H1 (cell line): ENCODE measurements around the gene PES1. TPM values are rescaled to one million over a fixed set of nuclear protein-coding genes. Genes with fewer than 3 reads are reported as not detected.
A peak's percentile ranks its signal among the peaks of the same experiment; 100 is the strongest.

Source experiments
- BRCA1 ChIP-seq: IDR thresholded peaks from 2 replicates; pipeline ENCODE4 v1.6.1; 2012; ENCODE audit warnings: low read depth, low read length, improper control_type of control experiment
- CTBP2 ChIP-seq: IDR thresholded peaks from 2 replicates; pipeline ENCODE4 v1.7.0; 2011; ENCODE audit warnings: borderline replicate concordance, mild to moderate bottlenecking, moderate library complexity, mixed read lengths, low read length; ENCODE audit not compliant: insufficient read depth, insufficient read length
- E2F6 ChIP-seq: IDR thresholded peaks from 2 replicates; pipeline ENCODE4 v1.6.1; 2012; ENCODE audit warnings: inconsistent platforms
- EGR1 ChIP-seq: IDR thresholded peaks from 2 replicates; pipeline ENCODE4 v1.6.1; 2011; ENCODE audit warnings: low read depth, low read length, borderline replicate concordance
- EZH2 ChIP-seq: fragments of 200-600 bp; sonication (generic); IDR thresholded peaks from 2 replicates; pipeline ENCODE4 v1.7.1; 2012; ENCODE audit warnings: low read depth, mild to moderate bottlenecking, moderate library complexity, low read length, inconsistent platforms; ENCODE audit not compliant: severe bottlenecking
- FOSL1 ChIP-seq: IDR thresholded peaks from 2 replicates; pipeline ENCODE4 v1.6.1; 2011; ENCODE audit warnings: mild to moderate bottlenecking, low read depth, low read length, moderate library complexity; ENCODE audit not compliant: insufficient read depth
- HDAC2 ChIP-seq, 2 experiments: fragments of 300-600 bp in 1 of 2; sonication (generic) in 1 of 2; IDR thresholded peaks; 2 replicates each; pipeline ENCODE4 v1.6.1; 2011 to 2012; ENCODE audit warnings: low read depth in 2 of 2, low read length in 2 of 2, mild to moderate bottlenecking in 2 of 2, moderate library complexity in 2 of 2, borderline replicate concordance in 1 of 2, inconsistent platforms in 1 of 2
- HDAC6 ChIP-seq: IDR thresholded peaks from one replicate; pipeline ENCODE4 v1.7.1; 2012; ENCODE audit warnings: low read depth, mild to moderate bottlenecking, inconsistent platforms, low read length, moderate library complexity
- JUN ChIP-seq: IDR thresholded peaks from 2 replicates; pipeline ENCODE4 v1.6.1; 2011; ENCODE audit warnings: low read depth, mild to moderate bottlenecking, improper control_type of control experiment, low read length
- JUND ChIP-seq: IDR thresholded peaks from 2 replicates; pipeline ENCODE4 v1.6.1; 2011; ENCODE audit warnings: mild to moderate bottlenecking, improper control_type of control experiment, low read length
- KDM1A ChIP-seq: fragments of 200-600, 300-600 bp; sonication (generic); IDR thresholded peaks from 2 replicates; pipeline ENCODE4 v1.7.1; 2016; ENCODE audit warnings: mild to moderate bottlenecking, low read length, borderline replicate concordance
- KDM4A ChIP-seq: IDR thresholded peaks from one replicate; pipeline ENCODE4 v1.7.1; 2012; ENCODE audit warnings: low read depth, mild to moderate bottlenecking, moderate library complexity, low read length, inconsistent platforms; ENCODE audit not compliant: severe bottlenecking
- NRF1 ChIP-seq: IDR thresholded peaks from 2 replicates; pipeline ENCODE4 v1.6.1; 2011; ENCODE audit warnings: mild to moderate bottlenecking, low read depth, low read length, improper control_type of control experiment
- PHF8 ChIP-seq: fragments of 200-600 bp; sonication (generic); conservative IDR thresholded peaks from 2 replicates; pipeline ENCODE4 v1.7.1; 2012; ENCODE audit warnings: low read depth, mild to moderate bottlenecking, inconsistent platforms, low read length, moderate library complexity
- POLR2A ChIP-seq, 2 experiments: IDR thresholded peaks; 1 replicate in 1 of 2; 2 replicates in 1 of 2; pipeline ENCODE4 v1.6.1; 2011; ENCODE audit warnings: low read depth in 2 of 2, low read length in 2 of 2, mild to moderate bottlenecking in 2 of 2; ENCODE audit errors: control extremely low read depth in 1 of 2
- RFX5 ChIP-seq: IDR thresholded peaks from 2 replicates; pipeline ENCODE4 v1.6.1; 2011; ENCODE audit warnings: low read depth, low read length, improper control_type of control experiment, borderline replicate concordance
- RNF2 ChIP-seq: fragments of 200-900, 300-1000 bp; sonication (generic); IDR thresholded peaks from 2 replicates; pipeline ENCODE4 v1.7.1; 2016; ENCODE audit warnings: borderline replicate concordance, low read depth, mild to moderate bottlenecking, antibody characterized with exemption, low read length; ENCODE audit not compliant: poor library complexity, severe bottlenecking; ENCODE audit errors: missing control alignments
- SIRT6 ChIP-seq: IDR thresholded peaks from one replicate; pipeline ENCODE4 v1.7.1; 2012; ENCODE audit warnings: low read length, inconsistent platforms
- SUZ12 ChIP-seq: fragments of 200-600 bp; sonication (generic); IDR thresholded peaks from 2 replicates; pipeline ENCODE4 v1.6.1; 2012; ENCODE audit warnings: mild to moderate bottlenecking, inconsistent platforms, low read length, moderate library complexity, mixed read lengths
- TAF7 ChIP-seq: optimal IDR thresholded peaks from 2 replicates; pipeline ENCODE3; 2011; ENCODE audit warnings: low read depth, mild to moderate bottlenecking, inconsistent platforms, low read length, moderate library complexity, borderline replicate concordance
- TBP ChIP-seq: IDR thresholded peaks from 2 replicates; pipeline ENCODE4 v1.6.1; 2011; ENCODE audit warnings: low read depth, low read length, improper control_type of control experiment
- TCF12 ChIP-seq: IDR thresholded peaks from 2 replicates; pipeline ENCODE4 v1.6.1; 2011; ENCODE audit warnings: low read depth, mild to moderate bottlenecking, low read length
- polyA plus RNA-seq, 7 experiments: library from polyadenylated mRNA; depleted of rRNA in 3 of 7; stranded (reverse) in 5 of 7; unstranded in 2 of 7; fragments of >200 nt in 5 of 7; fragments of 200-250 nt in 2 of 7; gene quantifications; 1 replicate in 5 of 7; 2 replicates in 1 of 7; 4 replicates in 1 of 7; pipeline versions ENCODE4 v1.2.1 to v1.2.3, GENCODE V29; 2011 to 2013; ENCODE audit warnings: missing spikeins in 2 of 7, mixed read lengths in 2 of 7
- total RNA-seq: library from RNA; stranded (reverse); fragmentation: NEBNext Ultra II Directional; extraction: Animal tissue kit (Norgen Biotek cat#: 25700); gene quantifications from 2 replicates; pipeline ENCODE4 v1.2.1, GENCODE V29; 2021

PES1 gene
- total and polyA plus RNA-seq, 2 of the 8 experiments (the other 6 are each of a cell fraction or from before 2014, with no cell fraction given), result 121 to 191 TPM

- TF ChIP-seq EGR1, result 0 out of 2 replicates have a peak, but pooled peaks have one; percentile 18
- no peak for TF ChIP-seq FOSL1
- TF ChIP-seq SUZ12, result no peak
- TF ChIP-seq TCF12, result 0 out of 2 replicates have a peak, but pooled peaks have one; percentile 2
- no peak for TF ChIP-seq RNF2
- TF ChIP-seq E2F6, result peak; percentile 47; the same call in 1 of the 2 replicates
- TF ChIP-seq JUN, result no peak
- no peak for TF ChIP-seq TAF7
- TF ChIP-seq SIRT6, result no peak
- no peak for TF ChIP-seq HDAC6
- TF ChIP-seq CTBP2, result no peak
- peak; percentile 61 for TF ChIP-seq PHF8
- no peak for TF ChIP-seq NRF1
- peak in 1 of 2 experiments; percentile 85; a peak in 2 of 4 replicates for TF ChIP-seq HDAC2 (IDR thresholded peaks at IDR 0.05; ENCODE audit: borderline replicate concordance in 1 of 2, low read depth in 2 of 2, low read length in 2 of 2)
- no peak for TF ChIP-seq EZH2
- peak; percentile 74 to 81 for TF ChIP-seq POLR2A (IDR thresholded peaks at IDR 0.05; ENCODE audit: control extremely low read depth in 1 of 2, low read depth in 2 of 2, low read length in 2 of 2)
- no peak for TF ChIP-seq TBP
- peak; percentile 95 for TF ChIP-seq KDM4A
- TF ChIP-seq KDM1A, result 0 out of 2 replicates have a peak, but pooled peaks have one; percentile 13
- TF ChIP-seq BRCA1, result no peak
- TF ChIP-seq RFX5, result no peak
- TF ChIP-seq JUND, result 0 out of 2 replicates have a peak, but pooled peaks have one; percentile 5
These were observed 15.0 kb upstream of the PES1 start, which contains the start of gene TCN2 (continued) for GRCh38 chr22:30606455-30607299.
